Gastroesophageal sphincter (tissue), 2 donors: ENCODE measurements around the gene GALNT10.

Source experiments
- POLR2A ChIP-seq, 2 donors: fragments of 450-650 bp; IDR thresholded peaks; one replicate each; pipeline ENCODE4 v1.6.1; 2017; ENCODE audit warnings: antibody characterized with exemption in 2 of 2, mild to moderate bottlenecking in 2 of 2, moderate library complexity in 1 of 2
- POLR2AphosphoS5 ChIP-seq: sonication (generic); formaldehyde crosslinking; IDR thresholded peaks from one replicate; pipeline ENCODE4 v1.6.1; 2017; ENCODE audit warnings: antibody characterized with exemption

DNA sequence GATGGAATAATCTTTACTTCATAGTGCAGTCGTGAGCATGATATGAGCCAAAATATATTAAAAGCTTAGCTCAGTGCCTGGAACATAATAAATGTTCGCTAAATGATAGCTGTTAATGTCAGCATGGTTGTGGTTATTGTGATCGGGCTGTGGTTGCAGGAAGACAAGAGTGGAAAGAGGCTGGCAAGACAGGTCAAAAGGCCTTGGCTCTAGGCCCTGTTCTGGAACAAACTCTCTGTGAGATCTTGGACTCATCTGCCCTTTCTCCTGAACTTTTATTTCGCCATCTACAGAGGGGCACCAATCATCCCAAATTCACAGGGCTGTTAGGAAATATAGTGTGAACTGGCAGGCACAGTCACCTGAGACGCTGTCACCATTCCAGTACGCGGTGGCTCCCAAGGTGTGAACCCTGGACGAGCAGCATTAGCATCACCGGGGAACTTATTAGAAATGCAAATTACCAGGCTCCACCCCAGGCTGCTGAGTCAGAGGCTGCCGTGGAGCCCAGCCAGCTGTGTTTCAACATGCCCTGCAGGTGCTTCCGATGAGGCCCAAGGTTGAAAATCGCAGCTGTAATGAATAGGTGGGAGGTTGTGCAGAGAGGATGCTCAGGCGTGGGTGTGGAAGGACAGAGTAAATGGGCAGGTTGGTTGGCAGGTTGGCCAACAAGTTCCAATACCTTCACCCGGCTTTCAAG lies 205.0 kb downstream of the GALNT10 start:
- no peak for TF ChIP-seq POLR2A (IDR thresholded peaks at IDR 0.05)
- TF ChIP-seq POLR2AphosphoS5, result no peak
